ENCODE results near the gene LMAN2L. TPM values are rescaled to one million over a fixed set of nuclear protein-coding genes. Genes with fewer than 3 reads are reported as not detected.
A peak's percentile ranks its signal among the peaks of the same experiment; 100 is the strongest.

LMAN2L gene
- total and polyA plus RNA-seq, 2 donors (not counting 1 experiment from before 2014, with no cell fraction given), result 24.7 to 41.1 TPM

GRCh38 chr2:96734880-96735583 is 4.8 kb downstream of the LMAN2L start:
- Histone ChIP-seq H3K79me2 (ENCODE audit: control insufficient read depth, insufficient read depth, low read length) (no peaks in the 10 kb centered on the region), H3K4me1 (ENCODE audit: control insufficient read depth, extremely low read depth, insufficient read depth, low read length) (no peaks in the 10 kb centered on the region), H3K27me3 (ENCODE audit: control insufficient read depth, insufficient read depth, low read length) (no peaks in the 10 kb centered on the region), H3K27ac (ENCODE audit: insufficient read depth, low read length) (no peak overlapping the region), H3K9me3 (ENCODE audit: control insufficient read depth, insufficient read depth, low read depth, low read length) (no peaks in the 10 kb centered on the region), H3K4me2 (ENCODE audit: extremely low read depth, insufficient read depth, low read length) (no peak overlapping the region), H2AFZ (ENCODE audit: low read length) (no peak overlapping the region), H4K20me1 (ENCODE audit: control insufficient read depth, extremely low read depth, insufficient read depth, low read length) (no peaks in the 10 kb centered on the region), H3K9ac (ENCODE audit: insufficient read depth, low read length) (no peak overlapping the region), H3K36me3 (ENCODE audit: control insufficient read depth, insufficient read depth, low read length) (peaks cover 3% of the 10 kb centered on the region), H3K4me3 (replicated peaks in 1 of 4; ENCODE audit: control extremely low read depth in 1 of 4, insufficient read depth in 1 of 4, low read depth in 3 of 4, low read length in 4 of 4) (peak overlapping the region in 1 of 4 experiments; percentile 11)
- no peak for TF ChIP-seq EZH2 (IDR thresholded peaks at IDR 0.05; ENCODE audit: low read length, missing control alignments)
- no peak for TF ChIP-seq CTCF (conservative IDR thresholded peaks at IDR 0.05 in 1 of 2, IDR thresholded peaks at IDR 0.05 in 1 of 2; ENCODE audit: low read depth in 1 of 2, low read length in 2 of 2)
- peak in 1 of 2 donors; percentile 74 for DNase-seq (ENCODE audit: low read depth in 2 of 2)

GRCh38 chr2:96733931-96734330 is 5.9 kb downstream of the LMAN2L start:
- Histone ChIP-seq H3K27ac (ENCODE audit: insufficient read depth, low read length) (no peak overlapping the region), H3K4me3 (replicated peaks in 1 of 4; ENCODE audit: control extremely low read depth in 1 of 4, insufficient read depth in 1 of 4, low read depth in 3 of 4, low read length in 4 of 4) (no peak overlapping the region), H3K4me1 (ENCODE audit: control insufficient read depth, extremely low read depth, insufficient read depth, low read length) (no peaks in the 10 kb centered on the region), H3K27me3 (ENCODE audit: control insufficient read depth, insufficient read depth, low read length) (no peaks in the 10 kb centered on the region), H2AFZ (ENCODE audit: low read length) (no peak overlapping the region), H3K9me3 (ENCODE audit: control insufficient read depth, insufficient read depth, low read depth, low read length) (no peaks in the 10 kb centered on the region), H3K9ac (ENCODE audit: insufficient read depth, low read length) (no peak overlapping the region), H3K79me2 (ENCODE audit: control insufficient read depth, insufficient read depth, low read length) (no peaks in the 10 kb centered on the region), H3K4me2 (ENCODE audit: extremely low read depth, insufficient read depth, low read length) (no peak overlapping the region), H3K36me3 (ENCODE audit: control insufficient read depth, insufficient read depth, low read length) (peaks cover 3% of the 10 kb centered on the region), H4K20me1 (ENCODE audit: control insufficient read depth, extremely low read depth, insufficient read depth, low read length) (no peaks in the 10 kb centered on the region)
- DNase-seq (ENCODE audit: low read depth in 2 of 2), result no peak
- TF ChIP-seq EZH2 (IDR thresholded peaks at IDR 0.05; ENCODE audit: low read length, missing control alignments), result no peak
- TF ChIP-seq CTCF (conservative IDR thresholded peaks at IDR 0.05 in 1 of 2, IDR thresholded peaks at IDR 0.05 in 1 of 2; ENCODE audit: low read depth in 1 of 2, low read length in 2 of 2), result no peak

GRCh38 chr2:96730212-96730611 is 9.7 kb downstream of the LMAN2L start:
- no peak overlapping the region for H3K4me2 ChIP-seq (ENCODE audit: extremely low read depth, insufficient read depth, low read length)
- TF ChIP-seq EZH2 (IDR thresholded peaks at IDR 0.05; ENCODE audit: low read length, missing control alignments) (no peak), CTCF (conservative IDR thresholded peaks at IDR 0.05 in 1 of 2, IDR thresholded peaks at IDR 0.05 in 1 of 2; ENCODE audit: low read depth in 1 of 2, low read length in 2 of 2) (no peak)
- H2AFZ ChIP-seq (ENCODE audit: low read length), result no peak overlapping the region
- no peak overlapping the region for H3K9ac ChIP-seq (ENCODE audit: insufficient read depth, low read length)
- no peaks in the 10 kb centered on the region for H3K4me1 ChIP-seq (ENCODE audit: control insufficient read depth, extremely low read depth, insufficient read depth, low read length)
- H3K27me3 ChIP-seq (ENCODE audit: control insufficient read depth, insufficient read depth, low read length), result no peaks in the 10 kb centered on the region
- H3K79me2 ChIP-seq (ENCODE audit: control insufficient read depth, insufficient read depth, low read length), result no peaks in the 10 kb centered on the region
- peak in 1 of 2 donors; percentile 45 for DNase-seq (ENCODE audit: low read depth in 2 of 2)
- no peak overlapping the region for H3K27ac ChIP-seq (ENCODE audit: insufficient read depth, low read length)
- no peaks in the 10 kb centered on the region for H4K20me1 ChIP-seq (ENCODE audit: control insufficient read depth, extremely low read depth, insufficient read depth, low read length)
- no peak overlapping the region for H3K4me3 ChIP-seq (replicated peaks in 1 of 4; ENCODE audit: control extremely low read depth in 1 of 4, insufficient read depth in 1 of 4, low read depth in 3 of 4, low read length in 4 of 4)
- H3K36me3 ChIP-seq (ENCODE audit: control insufficient read depth, insufficient read depth, low read length), result peaks cover 3% of the 10 kb centered on the region
- no peaks in the 10 kb centered on the region for H3K9me3 ChIP-seq (ENCODE audit: control insufficient read depth, insufficient read depth, low read depth, low read length)
